Activated CD4-positive, alpha-beta memory T cell treated with anti-CD3 and anti-CD28 coated beads for 36 hours (primary cell): ENCODE data around the gene ABCB11. TPM values are rescaled to one million over a fixed set of nuclear protein-coding genes. Genes with fewer than 3 reads are reported as not detected.
"Not testable (repeated sequence)": the region's sequence is repeated elsewhere in the genome, so short reads cannot be mapped to it uniquely, and the experiment has no call there.

ENCODE experiments used
- CTCF ChIA-PET: fragments of 350-600 bp; sonication (Branson Sonifier 250); formaldehyde crosslinking; loops from one replicate; lab custom pipeline; 2021; ENCODE audit warnings: antibody characterized with exemption, inconsistent platforms; lab: Charles Lee
- POLR2A ChIA-PET: fragments of 350-600 bp; sonication (Branson Sonifier 250); formaldehyde crosslinking; loops from one replicate; lab custom pipeline; 2021; ENCODE audit warnings: antibody characterized with exemption; lab: Charles Lee
- DNase-seq: peaks from one replicate; pipeline ENCODE4 v3.0.0-alpha.2; 2020
- H3K27ac Mint-ChIP-seq: one replicate; pipeline ENCODE4 v1.8.0; 2021; ENCODE audit warnings: mixed read lengths
- H3K27me3 Mint-ChIP-seq: one replicate; pipeline ENCODE4 v1.8.0; 2021; ENCODE audit warnings: mixed read lengths
- H3K36me3 Mint-ChIP-seq: one replicate; pipeline ENCODE4 v1.8.0; 2021; ENCODE audit warnings: mixed read lengths
- H3K4me1 Mint-ChIP-seq: one replicate; pipeline ENCODE4 v1.8.0; 2021; ENCODE audit warnings: low read depth, mixed read lengths
- H3K4me3 Mint-ChIP-seq: one replicate; pipeline ENCODE4 v1.8.0; 2021; ENCODE audit warnings: mild to moderate bottlenecking, mixed read lengths
- H3K9me3 Mint-ChIP-seq: one replicate; pipeline ENCODE4 v1.8.0; 2021; ENCODE audit warnings: mixed read lengths
- intact Hi-C: fragments of 100-400 bp; cut with micrococcal nuclease; formaldehyde crosslinking; loops from one replicate; pipeline ENCODE4 v1.15.1; 2023
- total RNA-seq, 2 experiments: library from RNA; stranded (reverse); gene quantifications; one replicate each; pipeline ENCODE4 v1.2.3, GENCODE V29; 2021

Gene ABCB11
- total RNA-seq, 2 experiments from 2014 or later = not detected

DNA sequence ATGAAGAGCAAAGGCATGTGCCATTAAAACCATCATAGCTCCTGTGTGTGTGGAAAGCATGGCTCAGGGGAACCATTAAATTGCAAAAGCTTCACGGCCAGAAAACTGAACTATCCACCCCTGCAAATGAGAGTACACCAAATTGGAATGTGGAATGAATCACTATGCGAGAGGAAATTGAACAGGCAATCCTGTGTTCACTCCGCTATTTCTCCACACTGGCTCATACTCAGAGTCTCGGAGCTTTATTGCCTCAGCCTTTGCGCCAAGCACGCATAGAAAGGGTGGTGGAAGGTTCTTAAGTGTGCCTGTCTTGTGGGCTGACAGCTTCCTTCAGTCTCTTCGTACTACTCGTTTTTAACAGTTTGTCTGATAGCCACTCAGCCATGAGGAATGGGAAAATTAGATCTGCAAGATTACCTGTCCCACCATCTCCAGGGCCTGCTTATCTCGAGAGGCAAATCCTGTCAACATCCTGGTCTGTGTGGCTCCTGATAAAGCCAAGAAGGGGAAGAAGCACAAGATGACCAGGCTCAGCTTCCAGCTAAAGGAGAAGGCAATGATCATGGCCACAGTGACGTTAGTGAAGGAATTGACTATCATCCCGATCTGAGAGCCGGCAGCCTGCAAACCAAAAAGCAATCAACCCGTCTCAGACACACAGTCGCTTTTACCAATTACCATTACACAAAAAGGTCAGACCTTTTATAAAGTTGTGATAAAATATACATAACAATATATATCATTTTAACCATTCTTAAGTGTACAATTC, 95.1 kb downstream of the ABCB11 start:
- ChIA-PET POLR2A (no interaction called here), CTCF (interaction anchor here (0.6 to 2.8 kb wide), 4 partner anchors 13 to 33 kb away, joined by 3 to 12 read pairs (median 4); no protein-coding TSS in a partner anchor)
- intact Hi-C loops = no loop called here
- peaks cover 10% of the 10 kb centered on the region for H3K27me3 Mint-ChIP-seq
- DNase-seq = no peak
- peaks cover 4% of the 10 kb centered on the region for H3K4me1 Mint-ChIP-seq
- H3K36me3 Mint-ChIP-seq = no peaks in the 10 kb centered on the region
- no peak overlapping the region for H3K27ac Mint-ChIP-seq
- H3K4me3 Mint-ChIP-seq = no peak overlapping the region
- H3K9me3 Mint-ChIP-seq = no peaks in the 10 kb centered on the region

DNA sequence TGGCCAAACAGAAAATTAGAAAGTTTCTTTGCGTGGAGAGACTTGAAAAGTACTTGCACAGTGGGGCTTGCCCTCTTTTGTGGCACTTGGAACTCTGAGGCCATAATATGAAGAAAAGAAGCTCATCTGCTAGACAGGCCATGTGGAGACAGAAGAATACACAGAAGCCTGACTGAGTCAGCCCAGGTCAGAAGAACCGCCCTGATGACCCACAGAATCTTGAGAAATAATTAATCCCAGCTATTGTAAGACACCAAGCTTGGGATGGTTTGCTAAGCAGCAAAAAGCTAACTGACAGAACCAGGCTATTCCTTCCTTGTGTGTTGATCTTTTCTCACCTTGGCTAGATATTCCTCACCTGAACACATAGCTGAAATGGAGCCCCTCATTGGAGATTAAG, 96.3 kb downstream of the ABCB11 start:
- Mint-ChIP-seq H3K9me3 (no peaks in the 10 kb centered on the region), H3K4me3 (no peak overlapping the region), H3K4me1 (peaks cover under 1% of the 10 kb centered on the region), H3K36me3 (no peaks in the 10 kb centered on the region), H3K27ac (no peak overlapping the region), H3K27me3 (peaks cover 17% of the 10 kb centered on the region)
- ChIA-PET CTCF (interaction anchor here (2.8 kb wide), 1 partner anchor 14 kb away, joined by 12 read pairs; no protein-coding TSS in a partner anchor), POLR2A (no interaction called here)
- intact Hi-C loops = no loop called here
- DNase-seq = no peak

DNA sequence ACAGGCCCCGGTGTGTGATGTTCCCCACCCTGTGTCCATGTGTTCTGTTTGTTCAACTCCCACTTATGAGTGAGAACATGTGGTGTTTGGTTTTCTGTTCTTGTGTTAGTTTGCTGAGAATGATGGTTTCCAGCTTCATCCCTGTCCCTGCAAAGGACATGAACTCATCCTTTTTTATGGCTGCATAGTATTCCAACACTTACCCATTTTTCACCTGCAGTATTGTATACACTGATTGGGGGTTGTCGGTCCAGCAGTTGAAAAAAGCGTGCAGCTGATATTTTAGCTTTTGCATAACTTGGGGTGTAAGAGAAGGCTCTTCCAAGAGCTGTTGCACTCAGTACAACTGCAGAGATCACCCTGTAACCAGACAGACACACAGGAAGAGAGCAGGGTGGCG, 99.0 kb downstream of the ABCB11 start:
- intact Hi-C loops, H3K4me1 Mint-ChIP-seq, DNase-seq, H3K9me3 Mint-ChIP-seq, POLR2A ChIA-PET, H3K36me3 Mint-ChIP-seq, H3K27ac Mint-ChIP-seq, H3K4me3 Mint-ChIP-seq: not testable (repeated sequence)
- CTCF ChIA-PET = interaction anchor here (1.0 kb wide), 1 partner anchor 11 kb away, joined by 3 read pairs; no protein-coding TSS in a partner anchor
- peaks cover 17% of the 10 kb centered on the region for H3K27me3 Mint-ChIP-seq

DNA sequence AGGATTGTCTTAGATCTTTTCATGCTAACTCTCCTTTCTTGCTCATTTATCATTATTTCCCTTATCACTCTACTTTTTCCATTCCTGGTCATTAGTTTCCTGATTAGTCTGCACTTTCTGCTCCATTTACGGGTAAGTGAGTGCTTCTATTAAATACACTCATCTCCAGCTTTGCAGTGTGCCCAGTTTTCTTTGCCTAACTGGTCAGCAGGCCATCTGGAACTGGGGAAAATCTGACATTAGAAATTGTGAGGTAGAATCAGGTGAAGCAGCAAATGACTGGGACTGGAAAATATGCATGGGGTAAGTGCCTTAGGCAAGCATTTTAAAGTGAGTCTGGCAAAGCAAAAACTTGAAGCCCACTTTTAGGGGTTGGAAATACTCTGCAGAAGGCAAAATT, 100.9 kb downstream of the ABCB11 start:
- Mint-ChIP-seq H3K9me3 (no peaks in the 10 kb centered on the region), H3K27me3 (peaks cover 23% of the 10 kb centered on the region), H3K27ac (no peak overlapping the region), H3K4me1 (no peaks in the 10 kb centered on the region), H3K36me3 (no peaks in the 10 kb centered on the region), H3K4me3 (no peak overlapping the region)
- ChIA-PET POLR2A (no interaction called here), CTCF (interaction anchor here (0.6 kb wide), 1 partner anchor 811 kb away, joined by 3 read pairs; no protein-coding TSS in a partner anchor)
- no peak for DNase-seq
- intact Hi-C loops = no loop called here

DNA sequence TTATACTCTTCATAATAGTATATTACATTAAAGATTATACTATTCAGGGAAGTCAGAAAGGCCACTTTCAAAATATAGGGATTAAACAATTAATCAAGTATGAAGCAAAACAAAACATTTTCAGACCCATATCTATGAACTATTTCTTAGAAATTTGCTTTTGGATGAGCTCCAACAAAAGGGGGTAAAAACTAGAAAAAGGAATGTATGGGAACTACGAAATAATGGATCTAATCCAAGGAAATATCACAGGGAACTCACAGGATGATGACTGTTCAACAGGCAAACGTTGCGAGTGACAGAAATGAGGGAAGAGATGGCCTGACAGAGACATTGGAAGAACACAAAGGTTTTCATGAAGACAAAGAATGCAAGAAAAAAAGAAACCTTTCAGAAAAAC, 102.1 kb downstream of the ABCB11 start:
- intact Hi-C loops = loop anchor here (10.0 kb wide), 1 partner anchor 224 kb away; no protein-coding TSS in a partner anchor
- POLR2A ChIA-PET = no interaction called here
- DNase-seq = no peak
- Mint-ChIP-seq H3K27me3 (peaks cover 26% of the 10 kb centered on the region), H3K9me3 (no peaks in the 10 kb centered on the region), H3K4me3 (no peak overlapping the region), H3K36me3 (no peaks in the 10 kb centered on the region), H3K27ac (no peak overlapping the region), H3K4me1 (no peaks in the 10 kb centered on the region)
- CTCF ChIA-PET = no interaction called here

DNA sequence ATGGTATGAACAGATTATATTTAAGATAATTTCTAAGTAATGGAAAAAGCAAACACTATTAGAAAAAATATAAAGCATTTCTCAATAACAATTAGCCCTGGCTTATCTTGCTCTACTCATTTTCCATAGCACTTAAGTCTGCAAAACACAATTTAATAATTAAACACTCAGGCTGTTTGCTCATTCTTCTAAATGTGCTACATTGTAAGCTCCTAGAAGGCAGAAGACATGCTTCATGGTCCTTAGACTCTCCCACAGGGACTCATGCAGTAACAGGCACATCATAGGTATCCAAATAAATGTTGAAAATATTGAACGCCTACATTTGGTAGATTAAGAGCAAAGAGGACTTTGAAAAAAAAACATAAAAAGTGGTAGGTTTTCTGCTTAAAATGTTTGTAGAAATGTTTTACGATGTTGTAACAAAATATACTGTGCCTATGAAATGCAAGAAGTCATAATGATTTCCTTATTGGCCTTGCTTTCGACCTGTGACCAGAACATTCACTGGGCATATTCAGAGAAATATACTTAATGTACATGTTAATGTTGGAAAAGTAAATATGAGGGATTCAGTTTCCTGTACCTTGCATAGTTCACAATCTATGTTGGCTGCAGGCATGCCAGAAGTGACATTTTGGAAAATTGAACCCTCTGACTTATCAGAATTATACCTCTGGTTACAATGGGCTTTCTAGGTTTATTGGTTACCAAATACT, 102.9 kb downstream of the ABCB11 start:
- H3K27me3 Mint-ChIP-seq = peaks cover 30% of the 10 kb centered on the region
- CTCF ChIA-PET = no interaction called here

DNA sequence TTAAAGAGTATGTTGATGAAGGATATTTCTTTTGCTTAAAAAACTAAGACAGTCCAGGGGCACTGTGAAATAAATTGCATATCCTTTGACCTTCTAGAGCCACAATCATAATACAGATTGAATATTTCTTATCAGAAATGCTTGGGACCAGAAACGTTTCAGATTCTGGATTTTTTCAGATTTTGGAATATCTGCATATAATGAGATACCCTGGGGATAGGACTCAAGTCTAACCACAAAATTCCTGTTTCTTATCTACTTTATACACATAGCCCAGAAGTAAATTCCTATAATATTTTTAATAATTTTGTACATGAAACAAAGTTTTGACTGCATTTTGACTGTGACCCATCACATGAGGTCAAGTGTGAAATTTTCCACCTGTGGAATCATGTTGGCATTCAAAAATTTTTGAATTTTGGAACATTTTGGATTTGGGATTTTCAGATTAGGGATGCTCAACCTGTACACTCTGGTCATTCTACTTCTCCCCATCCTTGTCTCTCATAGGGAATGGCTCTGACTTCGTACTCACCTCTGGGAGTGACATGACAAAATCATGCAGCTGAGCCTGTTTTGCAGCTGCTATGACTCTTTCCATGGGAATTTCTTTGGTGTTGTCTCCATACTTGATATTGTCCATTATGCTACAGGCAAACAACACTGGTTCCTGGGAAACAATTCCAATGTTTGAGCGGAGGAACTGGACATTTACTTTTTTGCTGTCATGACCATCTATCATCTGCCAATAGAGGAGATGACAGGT, 104.3 kb downstream of the ABCB11 start:
- no peak overlapping the region for H3K4me3 Mint-ChIP-seq
- ChIA-PET CTCF (no interaction called here), POLR2A (no interaction called here)
- H3K9me3 Mint-ChIP-seq = no peaks in the 10 kb centered on the region
- no peak for DNase-seq
- H3K36me3 Mint-ChIP-seq = no peaks in the 10 kb centered on the region
- no peak overlapping the region for H3K27ac Mint-ChIP-seq
- H3K27me3 Mint-ChIP-seq = peaks cover 29% of the 10 kb centered on the region
- no peaks in the 10 kb centered on the region for H3K4me1 Mint-ChIP-seq
- intact Hi-C loops = loop anchor here (10.0 kb wide), 1 partner anchor 222 kb away; no protein-coding TSS in a partner anchor

More for the DNA sequence above, 102.9 kb downstream of the ABCB11 start:
- no peaks in the 10 kb centered on the region for H3K9me3 Mint-ChIP-seq
- no peak overlapping the region for H3K4me3 Mint-ChIP-seq
- POLR2A ChIA-PET = no interaction called here
- H3K4me1 Mint-ChIP-seq = no peaks in the 10 kb centered on the region
- no peak overlapping the region for H3K27ac Mint-ChIP-seq
- no peak for DNase-seq
- no peaks in the 10 kb centered on the region for H3K36me3 Mint-ChIP-seq
- intact Hi-C loops = loop anchor here (10.0 kb wide), 1 partner anchor 223 kb away; no protein-coding TSS in a partner anchor

DNA sequence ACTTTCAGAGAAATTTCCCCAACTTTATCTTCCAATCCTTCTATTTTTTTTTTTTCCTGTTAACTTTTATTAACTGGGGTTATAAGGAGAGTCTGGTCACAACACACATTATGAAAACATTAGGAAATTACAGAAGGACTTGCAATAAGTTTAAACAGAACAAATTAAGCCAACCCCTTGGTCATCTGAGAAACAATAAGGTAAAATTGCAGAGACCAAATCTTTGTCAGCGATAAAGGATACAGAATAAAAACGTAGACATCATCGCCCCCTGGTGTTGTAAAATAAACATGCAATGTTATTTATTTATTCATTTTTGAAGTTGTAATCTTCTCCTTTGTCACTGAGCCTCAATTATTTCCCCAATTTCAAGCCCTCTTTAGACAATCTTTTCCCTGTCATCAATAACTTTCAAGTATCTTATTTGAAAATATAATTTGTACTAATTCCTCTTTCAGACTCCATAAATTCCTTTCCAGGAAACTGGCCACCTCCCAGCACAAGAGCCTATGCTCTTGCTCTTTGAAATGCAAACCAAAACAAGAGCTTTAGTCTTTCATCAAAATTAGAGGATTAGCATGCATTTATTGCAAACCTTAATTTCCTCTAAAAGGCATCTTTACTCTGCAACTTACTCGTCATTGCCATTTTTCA, 110.5 kb downstream of the ABCB11 start:
- POLR2A ChIA-PET = no interaction called here
- CTCF ChIA-PET = interaction anchor here (0.7 to 3.0 kb wide), 18 partner anchors 11 to 1018 kb away, joined by 3 to 12 read pairs (median 4); no protein-coding TSS in a partner anchor
- Mint-ChIP-seq H3K9me3 (peaks cover 6% of the 10 kb centered on the region), H3K27ac (no peak overlapping the region), H3K4me1 (peaks cover 8% of the 10 kb centered on the region), H3K36me3 (no peaks in the 10 kb centered on the region), H3K27me3 (peaks cover 19% of the 10 kb centered on the region), H3K4me3 (no peak overlapping the region)
- DNase-seq = no peak
- intact Hi-C loops = loop anchor here (1.0 to 10.0 kb wide), 3 partner anchors 147 to 574 kb away; no protein-coding TSS in a partner anchor

DNA sequence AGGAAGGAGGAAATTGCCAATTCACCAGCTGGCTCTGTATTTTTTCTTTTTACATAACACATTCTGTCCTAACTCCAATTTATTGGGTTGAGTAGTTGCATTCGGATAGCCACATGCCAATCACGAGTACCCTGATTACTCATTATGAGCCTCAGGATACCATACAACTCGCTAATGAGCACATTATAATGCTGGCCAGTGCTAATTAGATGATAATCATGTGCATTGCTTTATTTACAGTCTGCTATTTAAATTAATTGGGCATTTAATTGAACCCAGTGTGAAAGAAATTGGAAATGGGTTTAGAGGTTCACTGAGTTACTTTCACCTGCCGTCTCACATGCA, 114.8 kb downstream of the ABCB11 start:
- Mint-ChIP-seq H3K4me3 (no peak overlapping the region), H3K27ac (no peak overlapping the region), H3K4me1 (peaks cover 14% of the 10 kb centered on the region), H3K36me3 (peaks cover 3% of the 10 kb centered on the region), H3K9me3 (peaks cover 14% of the 10 kb centered on the region), H3K27me3 (peaks cover 35% of the 10 kb centered on the region)
- DNase-seq = no peak
- intact Hi-C loops = loop anchor here (1.0 kb wide), 1 partner anchor 426 kb away; no protein-coding TSS in a partner anchor
- POLR2A ChIA-PET = interaction anchor here (0.7 kb wide), 1 partner anchor 224 kb away, joined by 3 read pairs; no protein-coding TSS in a partner anchor
- CTCF ChIA-PET = interaction anchor here (0.8 to 1.0 kb wide), 2 partner anchors 143 to 569 kb away, joined by 3 to 8 read pairs; no protein-coding TSS in a partner anchor

DNA sequence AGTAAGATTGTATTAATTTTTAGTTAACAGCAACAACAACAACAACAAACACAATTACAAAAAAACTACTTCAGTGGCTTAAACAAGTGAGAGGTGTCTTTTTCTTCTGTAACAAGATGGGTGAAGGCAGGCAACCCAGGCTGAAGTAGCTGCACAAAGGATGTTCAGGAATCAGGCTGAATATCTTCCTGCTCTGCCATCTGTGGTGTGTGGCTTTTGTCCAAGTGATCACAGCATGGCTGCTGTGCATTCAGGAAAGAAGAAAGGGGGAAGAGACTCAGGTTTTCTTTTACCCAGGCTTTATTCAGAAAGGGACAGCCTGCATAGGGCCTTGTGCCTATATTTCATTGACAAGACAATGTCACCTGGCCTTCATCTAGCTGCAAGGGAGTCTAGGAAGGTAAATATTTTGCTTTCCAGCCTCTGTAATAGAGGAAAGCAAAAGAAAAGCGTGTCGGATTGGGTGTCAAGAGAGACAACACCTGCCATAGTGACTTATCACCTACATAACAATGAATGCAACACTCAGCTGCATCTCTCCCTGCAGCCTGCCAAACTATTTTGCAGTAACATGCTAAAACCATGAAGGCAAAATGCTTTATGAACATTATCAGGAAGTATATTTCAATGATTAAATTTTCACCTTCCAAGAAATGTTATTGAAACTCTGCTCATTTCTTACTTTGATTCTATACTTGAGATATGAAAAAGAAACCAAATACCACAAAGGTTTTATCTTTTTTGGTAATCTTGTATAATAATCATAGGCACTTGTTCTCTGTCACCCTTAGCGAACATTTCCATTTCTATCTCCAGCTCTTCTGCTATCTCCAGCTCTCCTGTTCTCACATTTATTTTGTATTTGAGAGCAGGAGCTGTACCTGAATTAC, 115.4 kb downstream of the ABCB11 start:
- Mint-ChIP-seq H3K27me3 (peaks cover 33% of the 10 kb centered on the region), H3K27ac (no peak overlapping the region), H3K9me3 (peaks cover 14% of the 10 kb centered on the region), H3K4me1 (peaks cover 14% of the 10 kb centered on the region), H3K4me3 (no peak overlapping the region), H3K36me3 (peaks cover 3% of the 10 kb centered on the region)
- no peak for DNase-seq
- ChIA-PET POLR2A (interaction anchor here (0.7 kb wide), 1 partner anchor 223 kb away, joined by 3 read pairs; no protein-coding TSS in a partner anchor), CTCF (interaction anchor here (0.8 to 1.0 kb wide), 2 partner anchors 142 to 569 kb away, joined by 3 to 8 read pairs; no protein-coding TSS in a partner anchor)
- intact Hi-C loops = loop anchor here (1.0 kb wide), 1 partner anchor 425 kb away; no protein-coding TSS in a partner anchor
